H1 (cell line): ENCODE results near the gene MIA2. TPM values are rescaled to one million over a fixed set of nuclear protein-coding genes. Genes with fewer than 3 reads are reported as not detected.
A peak's percentile ranks its signal among the peaks of the same experiment; 100 is the strongest.

ENCODE experiments used
- CTCF ChIA-PET: fragments of 300-600 bp; sonication (Branson Sonifier 250); formaldehyde crosslinking; loops from one replicate; lab custom pipeline; 2021; ENCODE audit not compliant: partially characterized antibody; lab: Charles Lee
- POLR2A ChIA-PET: fragments of 300-600 bp; sonication (Branson Sonifier 250); formaldehyde crosslinking; loops from one replicate; lab custom pipeline; 2021; ENCODE audit warnings: inconsistent platforms; ENCODE audit not compliant: partially characterized antibody; lab: Charles Lee
- DNase-seq, 2 experiments: peaks; one replicate each; pipeline versions ENCODE4 v3.0.0 to v3.0.0-alpha.2; 2010 to 2022; ENCODE audit warnings: low spot score in 2 of 2, low read depth in 1 of 2, mixed read lengths in 1 of 2
- FAIRE-seq: peaks from 2 replicates; lab custom pipeline; 2011; peaks lifted over from hg19 to GRCh38; lab: Jason Lieb, UNC
- H2AFZ ChIP-seq: 2 replicates; pipeline ENCODE4 v1.8.1; 2012; ENCODE audit warnings: low read length, inconsistent platforms
- H2AK5ac ChIP-seq: 2 replicates; pipeline ENCODE4 v1.6.1; 2013; ENCODE audit warnings: low read depth, low read length
- H2BK120ac ChIP-seq: replicated peaks from 2 replicates; pipeline ENCODE3; 2013; ENCODE audit warnings: low read depth, low read length, inconsistent platforms
- H2BK12ac ChIP-seq: 2 replicates; pipeline ENCODE4 v1.6.1; 2013; ENCODE audit warnings: low read depth, low read length
- H2BK15ac ChIP-seq: 2 replicates; pipeline ENCODE4 v1.6.1; 2013; ENCODE audit warnings: low read length
- H2BK20ac ChIP-seq: 2 replicates; pipeline ENCODE4 v1.6.1; 2013; ENCODE audit warnings: low read length
- H2BK5ac ChIP-seq: 2 replicates; pipeline ENCODE4 v1.6.1; 2013; ENCODE audit warnings: low read depth, low read length
- H3K14ac ChIP-seq: 2 replicates; pipeline ENCODE4 v1.6.1; 2013; ENCODE audit warnings: inconsistent platforms; ENCODE audit not compliant: insufficient read length
- H3K18ac ChIP-seq: 2 replicates; pipeline ENCODE4 v1.6.1; 2013; ENCODE audit warnings: low read length; ENCODE audit errors: extremely low read depth
- H3K23ac ChIP-seq: 2 replicates; pipeline ENCODE4 v1.6.1; 2013; ENCODE audit warnings: inconsistent platforms; ENCODE audit not compliant: insufficient read length
- H3K23me2 ChIP-seq: 2 replicates; pipeline ENCODE4 v1.6.1; 2013; ENCODE audit warnings: low read depth, low read length
- H3K27ac ChIP-seq: 2 replicates; pipeline ENCODE4 v1.6.1; 2011; ENCODE audit warnings: low read depth, low read length, inconsistent platforms
- H3K27me3 ChIP-seq, 4 experiments: replicated peaks in 1 of 4; 1 replicate in 1 of 4; 2 replicates in 3 of 4; pipeline versions ENCODE4 v1.6.1 to v1.8.1; 2011 to 2013; ENCODE audit warnings: low read length in 3 of 4, mild to moderate bottlenecking in 3 of 4, inconsistent platforms in 2 of 4, mixed read lengths in 2 of 4, moderate library complexity in 1 of 4; ENCODE audit not compliant: control insufficient read depth in 3 of 4, insufficient read depth in 3 of 4; ENCODE audit errors: extremely low read depth in 1 of 4
- H3K36me3 ChIP-seq, 4 experiments: 2 replicates each; pipeline versions ENCODE4 v1.6.1 to v1.8.1; 2011 to 2013; ENCODE audit warnings: mild to moderate bottlenecking in 4 of 4, low read length in 3 of 4, moderate library complexity in 2 of 4, control low read depth in 1 of 4, inconsistent platforms in 1 of 4; ENCODE audit not compliant: insufficient read depth in 4 of 4, control insufficient read depth in 2 of 4
- H3K4ac ChIP-seq: replicated peaks from 2 replicates; pipeline ENCODE3; 2013; ENCODE audit warnings: low read length, low read depth, mixed read lengths, inconsistent platforms; ENCODE audit not compliant: insufficient read length
- H3K4me1 ChIP-seq, 4 experiments: replicated peaks in 1 of 4; 1 replicate in 1 of 4; 2 replicates in 3 of 4; pipeline versions ENCODE4 v1.6.1 to v1.8.1; 2011 to 2013; ENCODE audit warnings: low read length in 3 of 4, inconsistent platforms in 2 of 4, mixed read lengths in 1 of 4; ENCODE audit not compliant: insufficient read depth in 4 of 4, control insufficient read depth in 3 of 4
- H3K4me2 ChIP-seq, 2 experiments: 2 replicates each; pipeline versions ENCODE4 v1.6.1 to v1.8.1; 2011 to 2013; ENCODE audit warnings: low read depth in 2 of 2, low read length in 2 of 2, control low read depth in 1 of 2, inconsistent platforms in 1 of 2, mild to moderate bottlenecking in 1 of 2; ENCODE audit not compliant: insufficient read depth in 1 of 2
- H3K4me3 ChIP-seq, 4 experiments: fragments of 200-600, 300-600 bp in 1 of 4; sonication (generic), shearing (Covaris generic), sonication (Bioruptor Twin) in 1 of 4; 2 replicates each; pipeline versions ENCODE4 v1.5.1 to v1.8.1; 2011 to 2016; ENCODE audit warnings: low read length in 4 of 4, low read depth in 3 of 4, control low read depth in 2 of 4, inconsistent platforms in 2 of 4, mild to moderate bottlenecking in 2 of 4, mixed read lengths in 1 of 4, moderate library complexity in 1 of 4; ENCODE audit not compliant: insufficient read depth in 2 of 4; ENCODE audit errors: extremely low read depth in 1 of 4
- H3K56ac ChIP-seq: replicated peaks from 2 replicates; pipeline ENCODE3; 2013; ENCODE audit warnings: low read depth, mild to moderate bottlenecking, mixed read lengths, low read length, inconsistent platforms; ENCODE audit not compliant: insufficient read length
- H3K79me1 ChIP-seq: 2 replicates; pipeline ENCODE4 v1.6.1; 2013; ENCODE audit warnings: low read depth, low read length, control low read depth
- H3K79me2 ChIP-seq, 2 experiments: 2 replicates each; pipeline versions ENCODE4 v1.6.1 to v1.8.1; 2012 to 2013; ENCODE audit warnings: low read length in 2 of 2, mild to moderate bottlenecking in 2 of 2, inconsistent platforms in 1 of 2; ENCODE audit not compliant: insufficient read depth in 2 of 2, control insufficient read depth in 1 of 2
- H3K9ac ChIP-seq, 4 experiments: replicated peaks in 1 of 4; 1 replicate in 1 of 4; 2 replicates in 3 of 4; pipeline versions ENCODE4 v1.6.1 to v1.8.1; 2011 to 2013; ENCODE audit warnings: low read depth in 3 of 4, low read length in 3 of 4, control low read depth in 2 of 4, mild to moderate bottlenecking in 2 of 4, moderate library complexity in 2 of 4, inconsistent platforms in 1 of 4; ENCODE audit errors: extremely low read depth in 1 of 4
- H3K9me3 ChIP-seq, 2 experiments: 2 replicates each; pipeline versions ENCODE4 v1.6.1 to v1.8.1; 2012 to 2013; ENCODE audit warnings: mild to moderate bottlenecking in 2 of 2, moderate library complexity in 2 of 2, control low read depth in 1 of 2, inconsistent platforms in 1 of 2, low read depth in 1 of 2, low read length in 1 of 2, mixed read lengths in 1 of 2; ENCODE audit not compliant: insufficient read depth in 2 of 2
- H4K20me1 ChIP-seq, 2 experiments: replicated peaks in 1 of 2; 2 replicates each; pipeline versions ENCODE3 to v1.8.1; 2011 to 2013; ENCODE audit warnings: inconsistent platforms in 2 of 2, low read length in 2 of 2, mild to moderate bottlenecking in 1 of 2; ENCODE audit not compliant: insufficient read depth in 2 of 2, control insufficient read depth in 1 of 2
- H4K5ac ChIP-seq: 2 replicates; pipeline ENCODE4 v1.6.1; 2013; ENCODE audit warnings: low read length, low read depth, mixed read lengths, inconsistent platforms; ENCODE audit not compliant: insufficient read length
- H4K8ac ChIP-seq: 2 replicates; pipeline ENCODE4 v1.8.0; 2013; ENCODE audit warnings: mild to moderate bottlenecking, moderate library complexity, low read length, inconsistent platforms; ENCODE audit not compliant: insufficient read depth; ENCODE audit errors: extremely low read depth
- H4K91ac ChIP-seq: replicated peaks from 2 replicates; pipeline ENCODE3; 2013; ENCODE audit warnings: low read length, mixed read lengths, inconsistent platforms; ENCODE audit not compliant: insufficient read length
- ASH2L ChIP-seq: fragments of 200-600, 300-600 bp; sonication (generic); IDR thresholded peaks from one replicate; pipeline ENCODE4 v1.7.1; 2017; ENCODE audit warnings: low read length
- BACH1 ChIP-seq: IDR thresholded peaks from 2 replicates; pipeline ENCODE4 v1.6.1; 2012; ENCODE audit warnings: low read length, improper control_type of control experiment
- HDAC2 ChIP-seq, 2 experiments: fragments of 300-600 bp in 1 of 2; sonication (generic) in 1 of 2; IDR thresholded peaks; 2 replicates each; pipeline ENCODE4 v1.6.1; 2011 to 2012; ENCODE audit warnings: low read depth in 2 of 2, low read length in 2 of 2, mild to moderate bottlenecking in 2 of 2, moderate library complexity in 2 of 2, borderline replicate concordance in 1 of 2, inconsistent platforms in 1 of 2
- JUN ChIP-seq: IDR thresholded peaks from 2 replicates; pipeline ENCODE4 v1.6.1; 2011; ENCODE audit warnings: low read depth, mild to moderate bottlenecking, improper control_type of control experiment, low read length
- RFX5 ChIP-seq: IDR thresholded peaks from 2 replicates; pipeline ENCODE4 v1.6.1; 2011; ENCODE audit warnings: low read depth, low read length, improper control_type of control experiment, borderline replicate concordance
- SIN3A ChIP-seq, 2 experiments: IDR thresholded peaks in 1 of 2; conservative IDR thresholded peaks in 1 of 2; 2 replicates each; pipeline ENCODE4 v1.6.1; 2011 to 2012; ENCODE audit warnings: low read length in 2 of 2, improper control_type of control experiment in 1 of 2, low read depth in 1 of 2, mild to moderate bottlenecking in 1 of 2
- YY1 ChIP-seq: IDR thresholded peaks from 2 replicates; pipeline ENCODE4 v1.6.1; 2011; ENCODE audit warnings: low read depth, mild to moderate bottlenecking, low read length
- WGBS, 2 experiments: shearing (Covaris generic) in 1 of 2; methylation state at CpG; one replicate each; pipeline versions ENCODE4 v1.1.6 to v1.1.7; 2013 to 2015; ENCODE audit warnings: low lambda C conversion rate in 2 of 2, mixed read lengths in 2 of 2, inconsistent platforms in 1 of 2, low coverage in 1 of 2, missing lambda C conversion rate in 1 of 2; ENCODE audit not compliant: insufficient replicate concordance in 2 of 2, insufficient coverage in 1 of 2, insufficient read length in 1 of 2; ENCODE audit errors: extremely low coverage in 1 of 2, missing lambda C conversion rate in 1 of 2; 5-methylcytosine and 5-hydroxymethylcytosine counted together
- polyA plus RNA-seq, 7 experiments: library from polyadenylated mRNA; depleted of rRNA in 3 of 7; stranded (reverse) in 5 of 7; unstranded in 2 of 7; fragments of >200 nt in 5 of 7; fragments of 200-250 nt in 2 of 7; gene quantifications; 1 replicate in 5 of 7; 2 replicates in 1 of 7; 4 replicates in 1 of 7; pipeline versions ENCODE4 v1.2.1 to v1.2.3, GENCODE V29; 2011 to 2013; ENCODE audit warnings: missing spikeins in 2 of 7, mixed read lengths in 2 of 7
- total RNA-seq: library from RNA; stranded (reverse); fragmentation: NEBNext Ultra II Directional; extraction: Animal tissue kit (Norgen Biotek cat#: 25700); gene quantifications from 2 replicates; pipeline ENCODE4 v1.2.1, GENCODE V29; 2021

Gene MIA2
- total and polyA plus RNA-seq, 2 of the 8 experiments (the other 6 are each of a cell fraction or from before 2014, with no cell fraction given), result 10.1 to 15.0 TPM

DNA sequence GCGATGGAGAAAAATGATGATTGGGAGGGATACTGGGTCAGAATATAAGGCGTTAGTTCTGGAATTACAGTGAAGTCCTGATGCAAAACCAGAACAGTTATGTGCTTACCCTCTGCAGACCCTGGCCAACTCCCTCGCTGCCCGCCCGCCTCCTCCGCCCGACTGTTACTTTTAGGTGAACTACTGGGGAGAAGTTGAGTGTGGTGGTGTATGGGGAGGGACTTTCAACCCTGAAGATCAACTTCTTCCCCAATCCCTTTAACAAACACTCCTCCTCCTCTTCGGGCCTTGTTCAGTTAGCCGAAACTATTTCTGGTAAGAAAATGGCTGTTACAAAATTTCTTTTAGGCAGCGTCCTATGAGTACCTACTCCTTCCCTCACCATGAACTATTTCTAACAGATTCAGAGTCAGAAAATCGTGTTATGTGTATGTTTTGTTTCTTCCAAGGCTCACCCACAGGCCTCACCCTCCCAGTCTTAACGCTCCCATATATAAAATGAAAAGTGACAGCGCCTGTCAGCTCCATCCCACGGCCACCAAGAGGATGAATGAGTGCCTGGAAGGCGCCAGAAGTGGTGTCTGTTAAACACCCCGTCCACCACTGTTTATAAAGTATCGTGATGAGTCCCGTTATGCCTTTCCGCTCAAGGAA lies 197.2 kb downstream of the MIA2 start:
- H2AFZ ChIP-seq, result no peak overlapping the region
- H3K9ac ChIP-seq, result peak overlapping the region in 2 of 4 experiments; percentile 71 to 100; a peak in 4 of 7 replicates
- H3K27ac ChIP-seq, result no peak overlapping the region

More for the DNA sequence above, 197.2 kb downstream of the MIA2 start:
- Histone ChIP-seq H4K5ac (no peak overlapping the region), H2AK5ac (no peak overlapping the region), H2BK15ac (no peak overlapping the region), H4K91ac (no peak overlapping the region), H4K8ac (no peak overlapping the region), H3K4me2 (peak overlapping the region; percentile 92 to 100), H2BK20ac (no peak overlapping the region), H3K23ac (no peak overlapping the region), H2BK120ac (no peak overlapping the region), H4K20me1 (peaks cover 3 to 16% of the 10 kb centered on the region in 2 experiments), H3K79me1 (no peaks in the 10 kb centered on the region; the same call in 1 of the 2 replicates), H3K27me3 (no peaks in the 10 kb centered on the region), H2BK5ac (no peak overlapping the region; the same call in 1 of the 2 replicates), H3K23me2 (peaks cover 3% of the 10 kb centered on the region; the same call in 1 of the 2 replicates), H3K79me2 (peaks cover 0 to 38% of the 10 kb centered on the region in 2 experiments; a peak in 3 of 4 replicates), H3K4me3 (peak overlapping the region; percentile 64 to 98 (median 94)), H3K4ac (no peak overlapping the region), H2BK12ac (no peak overlapping the region), H3K9me3 (no peaks in the 10 kb centered on the region), H3K4me1 (peaks cover 0 to 3% (median 0%) of the 10 kb centered on the region in 4 experiments; a peak in 2 of 7 replicates), H3K18ac (no peak overlapping the region), H3K36me3 (no peaks in the 10 kb centered on the region), H3K56ac (peak overlapping the region; percentile 12), H3K14ac (no peak overlapping the region)
- 0 out of 2 replicates have a peak, but pooled peaks have one; percentile 3 for TF ChIP-seq YY1
- TF ChIP-seq BACH1, result no peak
- TF ChIP-seq JUN, result no peak
- peak; percentile 74 to 77; a peak in 3 of 4 replicates for TF ChIP-seq SIN3A (conservative IDR thresholded peaks at IDR 0.05 in 1 of 2, IDR thresholded peaks at IDR 0.05 in 1 of 2; ENCODE audit: low read depth in 1 of 2, low read length in 2 of 2)
- no peak for TF ChIP-seq HDAC2 (IDR thresholded peaks at IDR 0.05; ENCODE audit: borderline replicate concordance in 1 of 2, low read depth in 2 of 2, low read length in 2 of 2)
- no peak for TF ChIP-seq RFX5
- TF ChIP-seq ASH2L, result no peak
- 35 to 100% methylated on average over 2 to 19 of the region's 19 CpGs for WGBS, 2 experiments
- FAIRE-seq (no peak), DNase-seq (no peak)
- ChIA-PET CTCF (interaction anchor here (0.9 to 1.1 kb wide), 2 partner anchors 12 to 14 kb away, joined by 3 to 4 read pairs; no protein-coding TSS in a partner anchor), POLR2A (interaction anchor here (0.6 to 3.1 kb wide), 11 partner anchors 9 to 328 kb away, joined by 3 to 24 read pairs (median 8); partner anchors contain the start of genes SEC23A and TRAPPC6B)
